ENCODE results near the gene ATF7. TPM values are rescaled to one million over a fixed set of nuclear protein-coding genes. Genes with fewer than 3 reads are reported as not detected.

The ATF7 gene
- polyA plus RNA-seq, 1 experiment, result 27.1 TPM

DNA sequence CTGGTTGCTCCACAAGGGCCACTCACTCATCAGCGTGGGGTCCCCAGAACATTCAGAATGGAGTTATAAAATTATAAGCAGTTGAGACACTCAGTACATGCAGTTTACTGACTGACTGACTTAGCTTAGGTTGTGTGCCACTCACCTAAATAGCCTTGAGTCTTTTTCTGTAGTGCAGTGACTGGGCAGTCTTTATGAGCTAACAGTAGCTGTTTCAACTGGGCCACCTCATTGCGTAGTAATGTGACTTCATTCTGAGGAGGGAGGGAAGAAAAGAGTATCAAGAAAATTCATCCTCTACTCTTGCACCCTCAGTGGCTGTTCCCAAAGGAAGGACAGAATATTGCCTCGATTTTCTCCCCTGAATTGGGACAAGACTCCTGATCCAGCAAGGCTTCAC, 103.1 kb downstream of the ATF7 start:
- no peak for DNase-seq (ENCODE audit: low read depth, low spot score)
- TF ChIP-seq, protein P1, sequence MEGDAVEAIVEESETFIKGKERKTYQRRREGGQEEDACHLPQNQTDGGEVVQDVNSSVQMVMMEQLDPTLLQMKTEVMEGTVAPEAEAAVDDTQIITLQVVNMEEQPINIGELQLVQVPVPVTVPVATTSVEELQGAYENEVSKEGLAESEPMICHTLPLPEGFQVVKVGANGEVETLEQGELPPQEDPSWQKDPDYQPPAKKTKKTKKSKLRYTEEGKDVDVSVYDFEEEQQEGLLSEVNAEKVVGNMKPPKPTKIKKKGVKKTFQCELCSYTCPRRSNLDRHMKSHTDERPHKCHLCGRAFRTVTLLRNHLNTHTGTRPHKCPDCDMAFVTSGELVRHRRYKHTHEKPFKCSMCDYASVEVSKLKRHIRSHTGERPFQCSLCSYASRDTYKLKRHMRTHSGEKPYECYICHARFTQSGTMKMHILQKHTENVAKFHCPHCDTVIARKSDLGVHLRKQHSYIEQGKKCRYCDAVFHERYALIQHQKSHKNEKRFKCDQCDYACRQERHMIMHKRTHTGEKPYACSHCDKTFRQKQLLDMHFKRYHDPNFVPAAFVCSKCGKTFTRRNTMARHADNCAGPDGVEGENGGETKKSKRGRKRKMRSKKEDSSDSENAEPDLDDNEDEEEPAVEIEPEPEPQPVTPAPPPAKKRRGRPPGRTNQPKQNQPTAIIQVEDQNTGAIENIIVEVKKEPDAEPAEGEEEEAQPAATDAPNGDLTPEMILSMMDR (IDR thresholded peaks at IDR 0.05; ENCODE audit: low read depth, low read length), result no peak
- Histone ChIP-seq H3K27ac (ENCODE audit: low read depth, low read length) (no peak overlapping the region), H3K27me3 (ENCODE audit: control insufficient read depth, insufficient read depth, low read length) (no peaks in the 10 kb centered on the region), H3K4me3 (ENCODE audit: low read depth, low read length) (no peak overlapping the region), H3K9me3 (ENCODE audit: control insufficient read depth, insufficient read depth, low read length) (no peaks in the 10 kb centered on the region)
- POLR2A ChIA-PET, result no interaction called here
- CTCF ChIA-PET, result interaction anchor here (0.7 to 1.1 kb wide), 2 partner anchors 20 to 171 kb away, joined by 3 read pairs; no protein-coding TSS in a partner anchor

DNA sequence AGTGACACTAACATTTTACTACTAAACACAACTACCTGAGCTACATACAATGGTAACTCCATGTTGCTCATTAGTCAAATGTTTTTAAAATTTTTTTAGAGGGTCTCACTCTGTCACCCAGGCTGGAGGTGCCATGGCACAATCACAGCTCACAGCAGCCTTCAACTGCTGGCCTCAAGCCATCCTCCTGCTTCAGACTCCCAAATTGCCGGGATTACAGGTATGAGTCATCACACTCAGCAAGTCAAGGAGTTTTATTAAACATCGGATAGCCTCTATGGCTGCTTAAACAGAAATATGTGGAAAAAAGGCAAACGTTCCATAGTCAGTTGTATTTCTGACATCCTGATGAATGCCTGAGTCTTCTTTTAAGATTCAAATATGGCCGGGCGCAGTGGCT, 107.8 kb downstream of the ATF7 start:
- CTCF ChIA-PET, result interaction anchor here (0.6 to 1.2 kb wide), 3 partner anchors 10 to 807 kb away, joined by 3 to 4 read pairs (median 4); partner anchors contain the start of gene COPZ1

DNA sequence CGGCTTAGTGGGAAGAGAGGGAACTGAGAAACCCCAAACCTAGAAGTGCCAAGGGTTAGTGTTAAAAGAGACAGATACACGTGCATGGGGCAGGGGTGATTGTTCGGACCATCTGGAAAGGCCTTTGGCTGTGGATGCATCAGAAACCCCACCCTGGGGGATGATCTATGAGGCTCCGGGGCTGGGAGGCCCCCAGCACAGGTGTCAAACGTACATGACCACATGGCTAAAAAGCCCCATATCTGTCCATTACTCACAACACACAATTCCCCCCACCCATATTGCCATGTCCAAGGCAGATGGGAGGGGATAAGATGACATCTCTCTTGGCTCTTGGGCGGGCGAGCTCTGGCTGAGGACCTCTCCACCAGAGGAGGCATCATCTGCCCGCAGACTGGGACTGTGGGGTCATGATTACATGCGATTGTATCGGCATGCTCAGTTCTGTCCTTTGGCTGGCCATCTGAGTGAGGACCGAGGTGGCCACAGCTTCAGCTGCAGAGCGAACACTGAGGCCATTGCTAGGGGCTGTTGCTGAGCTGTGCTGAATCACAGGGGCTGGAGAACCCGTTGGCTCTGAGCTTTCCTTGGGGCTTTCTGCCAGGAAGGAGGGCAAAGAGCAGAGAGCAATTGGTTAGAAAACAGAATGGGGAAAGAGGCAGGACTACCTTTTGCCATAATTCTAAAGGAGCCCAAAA, 109.3 kb downstream of the ATF7 start:
- CTCF ChIA-PET, result interaction anchor here (0.8 to 0.9 kb wide), 2 partner anchors 9 to 165 kb away, joined by 4 read pairs; partner anchors contain the start of gene NPFF
- TF ChIP-seq, protein P1 (IDR thresholded peaks at IDR 0.05; ENCODE audit: low read depth, low read length), result no peak
- POLR2A ChIA-PET, result no interaction called here
- DNase-seq (ENCODE audit: low read depth, low spot score), result no peak
- no peaks in the 10 kb centered on the region for H3K27me3 ChIP-seq (ENCODE audit: control insufficient read depth, insufficient read depth, low read length)
- H3K4me3 ChIP-seq (ENCODE audit: low read depth, low read length), result no peak overlapping the region
- no peaks in the 10 kb centered on the region for H3K9me3 ChIP-seq (ENCODE audit: control insufficient read depth, insufficient read depth, low read length)
- no peak overlapping the region for H3K27ac ChIP-seq (ENCODE audit: low read depth, low read length)

More for the DNA sequence above, 107.8 kb downstream of the ATF7 start:
- TF ChIP-seq, protein P1 (IDR thresholded peaks at IDR 0.05; ENCODE audit: low read depth, low read length), result no peak
- Histone ChIP-seq H3K27me3 (ENCODE audit: control insufficient read depth, insufficient read depth, low read length) (no peaks in the 10 kb centered on the region), H3K27ac (ENCODE audit: low read depth, low read length) (no peak overlapping the region), H3K4me3 (ENCODE audit: low read depth, low read length) (no peak overlapping the region), H3K9me3 (ENCODE audit: control insufficient read depth, insufficient read depth, low read length) (no peaks in the 10 kb centered on the region)
- no peak for DNase-seq (ENCODE audit: low read depth, low spot score)
- POLR2A ChIA-PET, result no interaction called here

DNA sequence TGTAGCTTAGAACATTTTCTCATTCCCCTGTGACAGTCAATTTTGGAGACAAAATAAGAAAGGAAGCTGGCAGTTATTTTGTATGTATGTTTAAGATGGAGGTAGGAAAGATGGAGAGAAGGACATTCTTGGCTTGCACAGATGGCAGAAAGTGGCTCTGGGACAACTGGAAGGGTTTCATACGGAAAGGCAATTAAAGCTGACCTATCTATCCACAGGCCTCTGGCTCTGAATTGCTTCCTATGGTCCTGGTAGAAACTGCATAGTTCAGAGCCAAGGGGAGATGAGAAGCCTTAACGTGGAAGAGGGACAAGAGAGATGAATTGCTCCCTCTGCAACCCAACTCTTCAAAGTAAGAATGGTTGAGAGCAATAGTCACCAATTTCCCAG, 110.9 kb downstream of the ATF7 start:
- Histone ChIP-seq H3K27ac (ENCODE audit: low read depth, low read length) (no peak overlapping the region), H3K9me3 (ENCODE audit: control insufficient read depth, insufficient read depth, low read length) (no peaks in the 10 kb centered on the region), H3K4me3 (ENCODE audit: low read depth, low read length) (no peak overlapping the region), H3K27me3 (ENCODE audit: control insufficient read depth, insufficient read depth, low read length) (no peaks in the 10 kb centered on the region)
- TF ChIP-seq, protein P1 (IDR thresholded peaks at IDR 0.05; ENCODE audit: low read depth, low read length), result no peak
- ChIA-PET POLR2A (interaction anchor here (1.0 kb wide), 1 partner anchor 15 kb away, joined by 3 read pairs; the partner anchor contains the start of gene TARBP2), CTCF (interaction anchor here (0.8 kb wide), 1 partner anchor 94 kb away, joined by 5 read pairs; no protein-coding TSS in a partner anchor)
- no peak for DNase-seq (ENCODE audit: low read depth, low spot score)

- Histone ChIP-seq H3K27me3 (ENCODE audit: control insufficient read depth, insufficient read depth, low read length) (no peaks in the 10 kb centered on the region), H3K9me3 (ENCODE audit: control insufficient read depth, insufficient read depth, low read length) (no peaks in the 10 kb centered on the region), H3K27ac (ENCODE audit: low read depth, low read length) (no peak overlapping the region), H3K4me3 (ENCODE audit: low read depth, low read length) (no peak overlapping the region)
- no peak for DNase-seq (ENCODE audit: low read depth, low spot score)
- ChIA-PET POLR2A (no interaction called here), CTCF (interaction anchor here (0.8 kb wide), 1 partner anchor 94 kb away, joined by 5 read pairs; no protein-coding TSS in a partner anchor)
- TF ChIP-seq, protein P1 (IDR thresholded peaks at IDR 0.05; ENCODE audit: low read depth, low read length), result no peak
Measured at GRCh38 chr12:53514628-53515290, 111.4 kb downstream of the ATF7 start.
